HepG2 (cell line): Measurements from ENCODE around the gene ACAP1. TPM values are rescaled to one million over a fixed set of nuclear protein-coding genes. Genes with fewer than 3 reads are reported as not detected.

Experiments
- BCL6 ChIP-seq: IDR thresholded peaks from 2 replicates; pipeline ENCODE4 v1.6.1; 2016; ENCODE audit warnings: missing genetic modification reagents, missing compliant biosample characterization
- CEBPZ ChIP-seq: IDR thresholded peaks from 2 replicates; pipeline ENCODE4 v1.6.1; 2012; ENCODE audit warnings: low read length, improper control_type of control experiment
- ETV5 ChIP-seq: IDR thresholded peaks from 2 replicates; pipeline ENCODE4 v1.6.1; 2018; ENCODE audit warnings: missing biosample characterization, missing genetic modification reagents, inconsistent platforms, borderline replicate concordance
- LBX2 ChIP-seq: sonication (generic); formaldehyde crosslinking; IDR thresholded peaks from 2 replicates; pipeline ENCODE4 v1.5.0; 2020; ENCODE audit warnings: missing genetic modification reagents, mild to moderate bottlenecking, borderline replicate concordance
- NR0B2 ChIP-seq: sonication (generic); formaldehyde crosslinking; IDR thresholded peaks from 2 replicates; pipeline ENCODE4 v1.4.0; 2020; ENCODE audit warnings: mild to moderate bottlenecking, missing genetic modification reagents
- PHF21A ChIP-seq: sonication (generic); formaldehyde crosslinking; IDR thresholded peaks from 2 replicates; pipeline ENCODE4 v1.5.0; 2020; ENCODE audit warnings: mild to moderate bottlenecking, missing genetic modification reagents
- PPARG ChIP-seq: conservative IDR thresholded peaks from 2 replicates; pipeline ENCODE4 v1.6.1; 2016; ENCODE audit warnings: missing biosample characterization, missing genetic modification reagents
- RFXANK ChIP-seq: IDR thresholded peaks from 2 replicates; pipeline ENCODE4 v1.6.1; 2016
- RXRB ChIP-seq: IDR thresholded peaks from 2 replicates; pipeline ENCODE4 v1.6.1; 2016; ENCODE audit warnings: borderline replicate concordance, missing genetic modification reagents, missing compliant biosample characterization
- ZBED4 ChIP-seq: sonication (generic); formaldehyde crosslinking; IDR thresholded peaks from 2 replicates; pipeline ENCODE4 v1.4.0; 2020; ENCODE audit warnings: missing genetic modification reagents, borderline replicate concordance
- ZNF331 ChIP-seq: sonication (generic); formaldehyde crosslinking; IDR thresholded peaks from 2 replicates; pipeline ENCODE4 v1.4.0; 2020; ENCODE audit warnings: missing genetic modification reagents
- ZNF777 ChIP-seq: sonication (generic); formaldehyde crosslinking; IDR thresholded peaks from 2 replicates; pipeline ENCODE4 v1.4.0; 2020; ENCODE audit warnings: missing genetic modification reagents
- polyA plus RNA-seq, 8 experiments: library from polyadenylated mRNA; depleted of rRNA in 3 of 8; stranded (reverse) in 7 of 8; unstranded in 1 of 8; fragments of >200 nt; fragmentation: Illumina TruSeq in 4 of 8; extraction: Trizol in 4 of 8; gene quantifications; 2 replicates each; pipeline versions ENCODE4 v1.2.1 to v1.2.3, GENCODE V29; 2011 to 2016; ENCODE audit warnings: low read depth in 4 of 8, missing spikeins in 1 of 8, mixed read lengths in 1 of 8; ENCODE audit not compliant: insufficient read depth in 1 of 8
- total RNA-seq, 5 experiments: library from RNA; depleted of rRNA; stranded (reverse); fragments of >200 nt; fragmentation: Illumina TruSeq; extraction: Trizol; gene quantifications; 2 replicates each; pipeline ENCODE4 v1.2.3, GENCODE V29; 2016; ENCODE audit warnings: low read depth in 1 of 5
- TF ChIP-seq, protein P1 (sequence below): sonication (generic); formaldehyde crosslinking; IDR thresholded peaks from 2 replicates; pipeline ENCODE4 v1.8.0; 2022; ENCODE audit warnings: mild to moderate bottlenecking, missing genetic modification reagents, moderate library complexity
- TF ChIP-seq, protein P2 (sequence below): sonication (generic); formaldehyde crosslinking; IDR thresholded peaks from 2 replicates; pipeline ENCODE4 v1.5.0; 2020; ENCODE audit warnings: missing genetic modification reagents
- TF ChIP-seq, protein P3 (sequence below), 2 experiments: sonication (generic) in 1 of 2; formaldehyde crosslinking in 1 of 2; IDR thresholded peaks; 2 replicates each; pipeline versions ENCODE4 v1.4.0 to v1.6.1; 2018 to 2020; ENCODE audit warnings: missing genetic modification reagents in 2 of 2, borderline replicate concordance in 1 of 2, low read depth in 1 of 2, mild to moderate bottlenecking in 1 of 2, missing biosample characterization in 1 of 2

The ACAP1 gene
- total and polyA plus RNA-seq, 2 of the 13 experiments (the other 11 are each of a cell fraction or from before 2014, with no cell fraction given), result 1.3 to 2.5 TPM

- TF ChIP-seq, protein P1, sequence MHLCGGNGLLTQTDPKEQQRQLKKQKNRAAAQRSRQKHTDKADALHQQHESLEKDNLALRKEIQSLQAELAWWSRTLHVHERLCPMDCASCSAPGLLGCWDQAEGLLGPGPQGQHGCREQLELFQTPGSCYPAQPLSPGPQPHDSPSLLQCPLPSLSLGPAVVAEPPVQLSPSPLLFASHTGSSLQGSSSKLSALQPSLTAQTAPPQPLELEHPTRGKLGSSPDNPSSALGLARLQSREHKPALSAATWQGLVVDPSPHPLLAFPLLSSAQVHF (CRISPR knock-in tag), result 0 out of 2 replicates have a peak, but pooled peaks have one; percentile 45
- TF ChIP-seq CEBPZ (no peak), BCL6 (CRISPR knock-in tag) (peak; percentile 31; the same call in 1 of the 2 replicates), ZBED4 (CRISPR knock-in tag) (peak; percentile 95), PPARG (0 out of 2 replicates have a peak, but pooled peaks have one; percentile 52), PHF21A (peak; percentile 77; the same call in 1 of the 2 replicates), LBX2 (CRISPR knock-in tag) (no peak), ETV5 (CRISPR knock-in tag) (peak; percentile 91), RXRB (CRISPR knock-in tag) (peak; percentile 26; the same call in 1 of the 2 replicates), ZNF331 (CRISPR knock-in tag) (peak; percentile 50; the same call in 1 of the 2 replicates), RFXANK (CRISPR knock-in tag) (no peak; the same call in 1 of the 2 replicates), NR0B2 (CRISPR knock-in tag) (peak; percentile 81; the same call in 1 of the 2 replicates), ZNF777 (CRISPR knock-in tag) (peak; percentile 81)
- TF ChIP-seq, protein P2, sequence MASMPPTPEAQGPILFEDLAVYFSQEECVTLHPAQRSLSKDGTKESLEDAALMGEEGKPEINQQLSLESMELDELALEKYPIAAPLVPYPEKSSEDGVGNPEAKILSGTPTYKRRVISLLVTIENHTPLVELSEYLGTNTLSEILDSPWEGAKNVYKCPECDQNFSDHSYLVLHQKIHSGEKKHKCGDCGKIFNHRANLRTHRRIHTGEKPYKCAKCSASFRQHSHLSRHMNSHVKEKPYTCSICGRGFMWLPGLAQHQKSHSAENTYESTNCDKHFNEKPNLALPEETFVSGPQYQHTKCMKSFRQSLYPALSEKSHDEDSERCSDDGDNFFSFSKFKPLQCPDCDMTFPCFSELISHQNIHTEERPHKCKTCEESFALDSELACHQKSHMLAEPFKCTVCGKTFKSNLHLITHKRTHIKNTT (CRISPR knock-in tag), result no peak
- TF ChIP-seq, protein P3, sequence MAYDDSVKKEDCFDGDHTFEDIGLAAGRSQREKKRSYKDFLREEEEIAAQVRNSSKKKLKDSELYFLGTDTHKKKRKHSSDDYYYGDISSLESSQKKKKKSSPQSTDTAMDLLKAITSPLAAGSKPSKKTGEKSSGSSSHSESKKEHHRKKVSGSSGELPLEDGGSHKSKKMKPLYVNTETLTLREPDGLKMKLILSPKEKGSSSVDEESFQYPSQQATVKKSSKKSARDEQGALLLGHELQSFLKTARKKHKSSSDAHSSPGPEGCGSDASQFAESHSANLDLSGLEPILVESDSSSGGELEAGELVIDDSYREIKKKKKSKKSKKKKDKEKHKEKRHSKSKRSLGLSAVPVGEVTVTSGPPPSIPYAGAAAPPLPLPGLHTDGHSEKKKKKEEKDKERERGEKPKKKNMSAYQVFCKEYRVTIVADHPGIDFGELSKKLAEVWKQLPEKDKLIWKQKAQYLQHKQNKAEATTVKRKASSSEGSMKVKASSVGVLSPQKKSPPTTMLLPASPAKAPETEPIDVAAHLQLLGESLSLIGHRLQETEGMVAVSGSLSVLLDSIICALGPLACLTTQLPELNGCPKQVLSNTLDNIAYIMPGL (CRISPR knock-in tag; IDR thresholded peaks at IDR 0.05; ENCODE audit: borderline replicate concordance in 1 of 2, low read depth in 1 of 2), result peak; percentile 18 to 50; a peak in 3 of 4 replicates
Measured at GRCh38 chr17:7351665-7352502, 15.6 kb downstream of the ACAP1 start, which contains the start of gene KCTD11 (continued).
